Stimulated activated CD4-positive, alpha-beta T cell treated with anti-CD3 and anti-CD28 coated beads, TNF-alpha, amount 100 ng/mL, for 4 hours (primary cell): ENCODE data around the gene MOB3B.
"Not testable (repeated sequence)": the region's sequence is repeated elsewhere in the genome, so short reads cannot be mapped to it uniquely, and the experiment has no call there.

Experiments used
- DNase-seq, 3 experiments: peaks; one replicate each; pipeline ENCODE4 v3.0.0-alpha.2; 2020; ENCODE audit warnings: low read depth in 3 of 3

MOB3B gene

DNA sequence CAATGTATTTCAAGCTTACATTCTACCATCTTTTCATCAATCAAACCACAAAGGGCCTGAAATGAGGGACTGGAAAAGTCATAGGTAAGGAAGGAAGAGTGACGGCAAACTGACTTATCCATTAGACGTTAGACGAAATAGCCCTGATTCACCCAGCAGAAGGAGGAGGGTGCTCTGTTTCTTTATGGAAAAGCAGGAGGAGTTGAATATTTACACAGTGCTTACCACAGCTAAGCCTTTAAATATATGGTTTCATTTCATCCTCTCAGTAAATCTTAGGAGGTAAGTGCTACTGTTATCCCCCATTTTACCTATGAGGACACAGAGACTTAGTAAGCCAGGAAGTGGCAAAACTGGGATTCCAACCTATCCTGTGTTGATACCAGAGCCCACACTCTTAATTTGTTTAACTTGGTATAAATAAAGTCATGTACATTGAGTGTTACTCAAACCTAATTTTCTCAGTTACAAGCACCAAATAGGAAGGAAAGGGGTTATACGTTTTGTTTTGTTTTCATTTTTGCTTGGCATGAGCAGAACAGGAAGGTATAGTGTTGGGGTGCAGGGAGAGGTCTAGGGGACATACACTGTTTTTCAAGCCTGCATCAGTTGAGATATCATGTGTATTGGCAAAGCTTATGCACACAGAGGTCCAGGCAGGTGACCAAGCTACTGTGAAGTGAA, 103.6 kb downstream of the MOB3B start:
- no peak for DNase-seq

- DNase-seq, result no peak
These were observed 105.5 kb downstream of the MOB3B start for GRCh38 chr9:27423915-27424710.

GRCh38 chr9:27422279-27422834, 107.3 kb downstream of the MOB3B start:
- no peak for DNase-seq

DNA sequence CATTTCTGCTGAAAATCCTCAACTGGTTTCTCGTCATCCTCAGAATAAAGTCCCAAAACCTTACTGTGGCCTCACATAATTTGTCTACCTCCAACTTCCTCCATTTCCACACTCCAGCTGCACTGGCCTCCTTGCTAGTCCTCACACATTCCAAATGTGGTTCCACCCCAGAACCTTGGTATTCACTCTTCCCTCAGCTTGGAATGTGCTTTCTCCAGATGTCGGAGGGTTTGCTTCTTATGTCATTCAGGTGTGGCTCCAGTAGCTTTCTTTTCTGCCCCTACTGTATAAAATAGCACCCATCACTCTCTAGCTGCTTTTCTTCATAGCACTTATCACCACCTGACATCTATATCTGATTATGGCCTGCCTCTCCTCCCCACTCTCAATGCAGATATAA, 108.0 kb downstream of the MOB3B start:
- no peak for DNase-seq

DNA sequence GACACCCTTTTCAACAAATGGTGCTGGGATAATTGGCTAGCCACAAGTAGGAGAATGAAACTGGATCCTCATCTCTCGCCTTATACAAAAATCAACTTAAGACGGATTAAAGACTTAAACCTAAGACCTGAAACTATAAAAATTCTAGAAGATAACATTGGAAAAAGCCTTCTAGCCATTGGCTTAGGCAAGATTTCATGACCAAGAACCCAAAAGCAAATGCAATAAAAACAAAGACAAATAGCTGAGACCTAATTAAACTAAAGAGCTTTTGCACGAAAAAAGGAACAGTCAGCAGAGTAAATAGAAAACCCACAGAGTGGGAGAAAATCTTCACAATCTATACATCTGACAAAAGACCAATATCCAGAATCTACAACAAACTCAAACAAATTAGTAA, 110.1 kb downstream of the MOB3B start:
- DNase-seq, result not testable (repeated sequence)

- DNase-seq, result no peak
These were observed 115.3 kb downstream of the MOB3B start for GRCh38 chr9:27414220-27414761.

DNA sequence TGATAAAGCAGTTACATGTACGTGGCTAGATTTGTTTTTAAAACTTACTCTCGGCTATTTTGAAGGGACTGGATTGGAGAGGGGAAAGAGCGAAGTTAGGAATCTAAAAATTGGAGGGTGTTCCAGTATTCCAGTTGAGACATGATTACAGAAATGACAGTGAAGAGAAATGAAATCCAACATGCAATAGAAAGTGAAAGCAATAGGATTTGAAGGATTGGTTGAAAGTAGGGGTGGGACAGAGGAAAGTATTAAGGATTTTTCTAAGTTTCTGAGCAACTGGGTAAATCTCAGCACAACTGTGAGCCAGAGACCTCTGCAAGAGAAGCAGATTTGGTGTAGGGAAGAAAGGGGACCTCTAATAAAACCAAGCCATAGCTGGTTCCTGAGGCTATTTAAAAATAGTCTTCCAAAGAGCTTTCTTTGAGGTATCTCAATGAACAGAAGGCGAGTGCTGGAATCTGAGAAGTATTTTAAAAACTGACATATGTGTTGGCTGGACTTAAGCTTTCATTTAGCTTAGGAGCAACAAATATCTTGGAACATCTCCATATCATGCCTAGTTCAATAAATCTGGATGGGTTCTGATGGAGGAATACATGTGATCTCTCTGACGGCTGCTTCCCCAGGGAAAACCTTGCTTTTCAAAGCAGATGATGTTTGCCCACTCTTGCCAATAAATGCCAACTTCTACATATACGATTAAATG, 115.9 kb downstream of the MOB3B start:
- no peak for DNase-seq

DNA sequence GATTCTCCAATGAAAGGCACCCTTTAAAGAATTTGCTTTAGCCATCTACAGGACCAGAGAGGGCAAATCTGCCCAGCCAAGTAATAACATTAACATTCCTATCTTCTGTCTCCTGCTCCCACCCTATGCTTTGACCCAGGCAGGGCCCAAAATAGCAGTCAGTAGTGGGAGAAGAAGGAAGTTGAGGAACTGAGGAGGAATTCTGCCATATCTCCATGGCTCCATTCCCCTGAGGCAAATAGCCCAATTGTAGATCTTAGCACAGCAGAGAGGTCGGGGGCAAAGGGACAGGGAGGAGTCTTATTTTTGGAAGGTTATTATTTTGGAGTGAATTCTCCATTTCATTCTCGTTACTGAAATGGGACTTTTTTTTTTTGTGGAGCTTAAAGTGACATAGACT, 116.7 kb downstream of the MOB3B start:
- DNase-seq, result no peak

DNA sequence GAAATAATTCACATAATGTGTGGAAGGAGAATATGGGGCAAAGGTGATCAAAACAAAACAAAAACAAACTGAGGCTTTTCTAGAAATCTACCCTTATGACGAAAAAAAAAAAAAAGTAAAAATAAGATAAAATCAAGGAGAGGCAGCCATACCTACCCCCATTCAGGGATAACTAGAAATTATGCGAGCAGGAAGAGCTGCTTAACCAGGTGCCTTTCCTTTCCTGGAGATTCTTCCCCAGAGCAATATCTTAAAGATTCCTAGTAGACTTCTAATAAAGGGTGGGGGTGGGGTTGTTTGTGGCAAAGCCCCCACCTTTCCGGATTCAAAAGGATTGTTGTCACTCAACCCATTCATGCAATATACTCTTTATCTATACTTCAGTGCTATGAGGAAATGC, 117.5 kb downstream of the MOB3B start:
- no peak for DNase-seq

- no peak for DNase-seq
These were observed 121.1 kb downstream of the MOB3B start for GRCh38 chr9:27408482-27408881.

DNA sequence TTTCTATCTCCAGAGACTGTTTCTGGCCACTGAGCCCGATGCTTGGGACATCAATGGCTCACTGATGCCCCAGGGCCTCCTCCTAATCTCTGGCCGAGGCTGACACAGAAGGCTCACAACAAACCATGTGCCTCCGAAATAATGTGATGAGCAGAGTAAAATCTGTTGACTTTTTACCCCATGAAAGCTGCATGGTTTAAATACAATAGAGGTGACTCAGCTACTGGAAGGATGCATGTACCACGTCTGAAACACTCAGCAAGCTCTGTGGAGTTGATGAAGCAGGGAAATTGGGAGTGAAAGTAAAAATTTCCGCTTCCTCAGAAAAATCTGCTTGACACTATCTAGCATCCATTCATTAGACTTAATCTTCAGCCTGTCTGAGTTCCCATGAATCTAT, 121.6 kb downstream of the MOB3B start:
- DNase-seq, result no peak

- no peak for DNase-seq
These were observed 122.1 kb downstream of the MOB3B start for GRCh38 chr9:27407491-27407890.

DNA sequence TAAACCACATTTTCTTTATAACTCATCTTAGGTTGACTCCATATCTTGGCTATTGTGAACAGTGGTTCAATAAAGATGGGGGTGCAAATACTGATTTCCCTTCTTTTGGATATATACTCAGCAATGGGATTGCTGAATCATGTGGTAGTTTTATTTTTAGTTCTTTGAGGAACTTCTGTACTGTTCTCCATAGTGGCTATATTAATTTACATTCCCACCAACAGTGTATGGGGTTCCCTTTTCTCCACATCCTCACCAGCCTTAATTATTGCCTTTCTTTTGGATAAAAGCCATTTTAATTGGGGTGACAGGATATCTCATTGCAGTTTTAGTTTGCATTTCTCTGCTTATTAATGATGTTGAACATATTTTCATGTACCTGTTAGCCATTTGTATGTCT, 125.0 kb downstream of the MOB3B start:
- DNase-seq, result no peak

DNA sequence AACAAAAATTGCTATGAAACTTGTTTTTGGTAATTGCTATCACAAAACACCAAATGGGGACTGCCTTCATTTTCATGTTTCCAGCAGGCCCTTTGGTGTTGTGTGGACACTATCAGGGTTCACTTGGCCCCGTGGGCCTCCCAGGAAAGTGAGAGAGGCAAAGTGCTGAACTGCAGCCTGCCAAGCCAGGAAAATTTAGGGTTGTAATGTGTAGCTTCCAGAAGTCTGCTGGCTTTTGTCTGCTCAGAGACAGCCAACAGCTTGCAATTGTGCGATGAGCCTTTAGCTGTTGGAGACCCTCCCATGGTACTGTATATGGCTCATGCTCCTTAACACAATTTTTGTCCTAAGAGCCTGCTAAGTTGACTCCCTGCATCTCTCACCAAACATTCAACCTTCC, 127.0 kb downstream of the MOB3B start:
- DNase-seq, result no peak

DNA sequence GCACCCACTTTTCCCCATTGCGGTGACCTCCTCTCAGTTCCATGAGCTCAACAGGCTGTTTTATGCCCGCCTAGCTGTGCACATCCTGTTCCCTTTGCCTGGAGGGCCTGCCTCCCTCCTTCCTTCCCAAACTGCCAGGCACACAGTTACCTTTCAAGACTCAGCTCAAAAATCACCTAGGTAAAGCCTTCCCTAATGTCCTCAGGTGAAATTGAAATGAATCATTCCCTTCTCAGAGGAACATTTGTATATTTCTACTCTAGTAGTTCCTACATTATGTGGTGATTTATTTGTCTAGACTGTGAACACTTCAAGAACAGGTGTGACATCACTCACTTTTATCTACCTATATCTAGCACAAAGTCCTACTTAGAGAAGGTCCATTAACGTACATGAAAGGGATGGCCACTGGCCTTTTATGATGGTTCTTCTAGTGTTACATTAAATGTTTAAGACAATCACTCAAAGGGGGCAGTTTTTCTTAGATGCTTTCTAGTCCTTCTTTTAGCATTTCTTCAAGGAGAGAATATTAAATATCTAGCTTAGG, 129.2 kb downstream of the MOB3B start:
- DNase-seq, result no peak

- DNase-seq, result no peak
These were observed 130.5 kb downstream of the MOB3B start for GRCh38 chr9:27398982-27399653.

- no peak for DNase-seq
These were observed 133.1 kb downstream of the MOB3B start for GRCh38 chr9:27396495-27396894.

DNA sequence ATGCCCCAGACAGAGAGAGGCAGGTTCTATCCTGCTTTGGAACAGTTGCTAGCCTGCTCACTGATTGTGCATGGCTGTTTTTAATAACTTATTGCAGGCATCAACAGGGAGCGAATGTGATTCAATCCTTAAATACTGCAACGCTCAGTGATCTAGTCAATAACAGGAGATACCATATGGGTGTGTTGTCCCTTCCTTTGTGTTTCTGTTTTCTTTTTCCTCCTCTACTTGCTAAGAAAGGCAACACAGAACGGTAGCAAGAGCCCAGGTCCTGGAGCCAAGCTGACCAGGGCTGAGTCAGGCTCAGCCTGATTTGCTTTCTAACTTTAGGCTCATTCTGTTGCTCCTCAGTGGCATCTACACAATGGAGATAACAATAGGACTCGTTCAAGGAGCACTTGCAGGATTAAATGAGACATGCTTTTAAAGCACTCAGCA, 134.1 kb downstream of the MOB3B start:
- no peak for DNase-seq

DNA sequence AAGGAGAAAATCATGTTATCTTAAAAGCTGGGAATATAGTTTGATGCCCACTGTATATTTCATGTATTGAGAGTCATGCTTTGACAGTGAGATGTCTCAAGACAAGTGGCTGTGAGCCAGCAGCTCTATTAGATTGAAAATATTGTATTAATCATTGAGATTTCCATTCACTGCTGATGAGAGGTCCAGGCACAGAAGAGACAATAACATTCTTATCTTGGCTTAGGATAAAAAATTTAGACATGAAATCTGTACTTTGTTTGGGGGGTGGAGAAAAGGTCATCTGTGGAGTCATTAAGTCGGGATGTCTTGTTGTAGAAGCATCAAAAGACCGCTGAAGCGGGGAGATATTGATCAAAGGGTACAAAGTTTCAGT, 134.8 kb downstream of the MOB3B start:
- no peak for DNase-seq

GRCh38 chr9:27394154-27394825, 135.3 kb downstream of the MOB3B start:
- DNase-seq, result no peak
